Vagina (tissue), 2 donors: ENCODE data around the gene CMTR1. TPM values are rescaled to one million over a fixed set of nuclear protein-coding genes. Genes with fewer than 3 reads are reported as not detected.

ENCODE experiments used
- DNase-seq, 2 donors: peaks; one replicate each; pipeline ENCODE4 v3.0.0-alpha.2; 2017; ENCODE audit errors: extremely low spot score in 2 of 2
- H3K27ac ChIP-seq: fragments of 200-600 bp; sonication (generic); one replicate; pipeline ENCODE4 v1.5.1; 2019
- H3K27me3 ChIP-seq: fragments of 200-600 bp; sonication (generic); one replicate; pipeline ENCODE4 v1.5.1; 2019
- H3K36me3 ChIP-seq, 2 donors: fragments of 200-600 bp; sonication (generic); one replicate each; pipeline ENCODE4 v1.5.1; 2017 to 2019
- H3K4me1 ChIP-seq: fragments of 200-600 bp; sonication (generic); one replicate; pipeline ENCODE4 v1.5.1; 2019
- H3K4me3 ChIP-seq, 2 donors: fragments of 200-600 bp; sonication (generic); 1 replicate in 1 of 2; 2 replicates in 1 of 2; pipeline ENCODE4 v1.5.1; 2016 to 2019
- H3K9me3 ChIP-seq: fragments of 200-600 bp; sonication (generic); one replicate; pipeline ENCODE4 v1.5.1; 2019
- CTCF ChIP-seq, 3 experiments: fragments of 450-650 bp in 2 of 3; fragments of 200-600 bp in 1 of 3; sonication (generic) in 1 of 3; IDR thresholded peaks; one replicate each; pipeline ENCODE4 v1.5.1; 2017 to 2019; ENCODE audit warnings: antibody characterized with exemption in 3 of 3, mild to moderate bottlenecking in 2 of 3, moderate library complexity in 2 of 3
- POLR2A ChIP-seq, 2 donors: fragments of 450-650 bp; IDR thresholded peaks; one replicate each; pipeline ENCODE4 v1.6.1; 2017; ENCODE audit warnings: antibody characterized with exemption in 2 of 2, mild to moderate bottlenecking in 2 of 2, moderate library complexity in 2 of 2
- POLR2AphosphoS5 ChIP-seq, 2 donors: sonication (generic); formaldehyde crosslinking; IDR thresholded peaks; one replicate each; pipeline ENCODE4 v1.9.0; 2017; ENCODE audit warnings: antibody characterized with exemption in 2 of 2, mild to moderate bottlenecking in 2 of 2, low read depth in 1 of 2; ENCODE audit not compliant: insufficient read depth in 1 of 2
- intact Hi-C: fragments of 100-400 bp; cut with DNase I; formaldehyde crosslinking; loops from one replicate; pipeline ENCODE4 v1.15.1; 2023
- total RNA-seq: library from RNA; depleted of rRNA; stranded (reverse); fragments of >200 nt; gene quantifications from one replicate; pipeline ENCODE4 v1.2.3, GENCODE V29; 2016

CMTR1 gene
- total RNA-seq, 1 donor from 2014 or later: 24.3 TPM

- no peaks in the 10 kb centered on the region for H3K9me3 ChIP-seq
- H3K4me3 ChIP-seq: no peak overlapping the region
- H3K27me3 ChIP-seq: no peaks in the 10 kb centered on the region
- H3K36me3 ChIP-seq: no peaks in the 10 kb centered on the region
- DNase-seq: no peak
- H3K27ac ChIP-seq: no peak overlapping the region
- H3K4me1 ChIP-seq: peaks cover 8% of the 10 kb centered on the region
- intact Hi-C loops: no loop called here
- no peak for TF ChIP-seq CTCF (IDR thresholded peaks at IDR 0.05)
- no peak for TF ChIP-seq POLR2A (IDR thresholded peaks at IDR 0.05)
- TF ChIP-seq POLR2AphosphoS5 (IDR thresholded peaks at IDR 0.05; ENCODE audit: insufficient read depth in 1 of 2, low read depth in 1 of 2): no peak
Measured at GRCh38 chr6:37491171-37491829, 58.3 kb downstream of the CMTR1 start.

- DNase-seq: no peak
- Histone ChIP-seq H3K4me3 (no peak overlapping the region), H3K4me1 (peaks cover 8% of the 10 kb centered on the region), H3K36me3 (no peaks in the 10 kb centered on the region), H3K9me3 (no peaks in the 10 kb centered on the region), H3K27me3 (no peaks in the 10 kb centered on the region), H3K27ac (no peak overlapping the region)
- TF ChIP-seq POLR2AphosphoS5 (IDR thresholded peaks at IDR 0.05; ENCODE audit: insufficient read depth in 1 of 2, low read depth in 1 of 2) (no peak), CTCF (IDR thresholded peaks at IDR 0.05) (no peak), POLR2A (IDR thresholded peaks at IDR 0.05) (no peak)
- intact Hi-C loops: no loop called here
Measured at GRCh38 chr6:37491830-37492208, 58.8 kb downstream of the CMTR1 start.

- no peak for TF ChIP-seq POLR2A (IDR thresholded peaks at IDR 0.05)
- TF ChIP-seq POLR2AphosphoS5 (IDR thresholded peaks at IDR 0.05; ENCODE audit: insufficient read depth in 1 of 2, low read depth in 1 of 2): no peak
- TF ChIP-seq CTCF (IDR thresholded peaks at IDR 0.05): no peak
- intact Hi-C loops: no loop called here
- no peak for DNase-seq
Measured at GRCh38 chr6:37492236-37492972, 59.4 kb downstream of the CMTR1 start.

GRCh38 chr6:37492991-37493660, 60.1 kb downstream of the CMTR1 start:
- Histone ChIP-seq H3K4me3 (no peak overlapping the region), H3K36me3 (no peaks in the 10 kb centered on the region), H3K27me3 (no peaks in the 10 kb centered on the region), H3K4me1 (peaks cover 8% of the 10 kb centered on the region), H3K9me3 (no peaks in the 10 kb centered on the region), H3K27ac (no peak overlapping the region)
- DNase-seq: no peak
- TF ChIP-seq CTCF (IDR thresholded peaks at IDR 0.05) (no peak), POLR2AphosphoS5 (IDR thresholded peaks at IDR 0.05; ENCODE audit: insufficient read depth in 1 of 2, low read depth in 1 of 2) (no peak), POLR2A (IDR thresholded peaks at IDR 0.05) (no peak)
- intact Hi-C loops: no loop called here

More at GRCh38 chr6:37492236-37492972, 59.4 kb downstream of the CMTR1 start:
- Histone ChIP-seq H3K9me3 (no peaks in the 10 kb centered on the region), H3K36me3 (no peaks in the 10 kb centered on the region), H3K27ac (no peak overlapping the region), H3K27me3 (no peaks in the 10 kb centered on the region), H3K4me3 (no peak overlapping the region), H3K4me1 (peaks cover 8% of the 10 kb centered on the region)
